HepG2 (cell line): ENCODE data around the gene PTK7. TPM values are rescaled to one million over a fixed set of nuclear protein-coding genes. Genes with fewer than 3 reads are reported as not detected.

Experiments
- MAFK ChIP-seq, 2 experiments: IDR thresholded peaks in 1 of 2; conservative IDR thresholded peaks in 1 of 2; 2 replicates each; pipeline ENCODE4 v1.6.1; 2011; ENCODE audit warnings: improper control_type of control experiment in 2 of 2, low read length in 2 of 2
- MTA1 ChIP-seq: sonication (generic); formaldehyde crosslinking; IDR thresholded peaks from 2 replicates; pipeline ENCODE4 v1.4.0; 2020; ENCODE audit warnings: missing genetic modification reagents, mild to moderate bottlenecking, borderline replicate concordance
- SIX4 ChIP-seq: sonication (generic); formaldehyde crosslinking; IDR thresholded peaks from 2 replicates; pipeline ENCODE4 v1.4.0; 2020; ENCODE audit warnings: missing genetic modification reagents
- ZBTB8A ChIP-seq: sonication (generic); formaldehyde crosslinking; IDR thresholded peaks from 2 replicates; pipeline ENCODE4 v1.4.0; 2020; ENCODE audit warnings: mild to moderate bottlenecking, low read depth, missing genetic modification reagents, borderline replicate concordance
- ZNF256 ChIP-seq: sonication (generic); formaldehyde crosslinking; conservative IDR thresholded peaks from 2 replicates; pipeline ENCODE4 v1.4.0; 2020; ENCODE audit warnings: missing genetic modification reagents
- ZNF274 ChIP-seq: sonication (generic); formaldehyde crosslinking; IDR thresholded peaks from 2 replicates; pipeline ENCODE4 v1.5.1; 2020; ENCODE audit warnings: mild to moderate bottlenecking, missing genetic modification reagents
- ZNF343 ChIP-seq: sonication (generic); formaldehyde crosslinking; IDR thresholded peaks from 2 replicates; pipeline ENCODE4 v1.4.0; 2020; ENCODE audit warnings: mild to moderate bottlenecking, missing genetic modification reagents
- ZNF367 ChIP-seq: sonication (generic); formaldehyde crosslinking; IDR thresholded peaks from 2 replicates; pipeline ENCODE4 v1.4.0; 2020; ENCODE audit warnings: missing genetic modification reagents, borderline replicate concordance
- ZNF598 ChIP-seq: sonication (generic); formaldehyde crosslinking; IDR thresholded peaks from 2 replicates; pipeline ENCODE4 v1.5.1; 2020; ENCODE audit warnings: mild to moderate bottlenecking, missing genetic modification reagents, borderline replicate concordance
- polyA plus RNA-seq, 8 experiments: library from polyadenylated mRNA; depleted of rRNA in 3 of 8; stranded (reverse) in 7 of 8; unstranded in 1 of 8; fragments of >200 nt; fragmentation: Illumina TruSeq in 4 of 8; extraction: Trizol in 4 of 8; gene quantifications; 2 replicates each; pipeline versions ENCODE4 v1.2.1 to v1.2.3, GENCODE V29; 2011 to 2016; ENCODE audit warnings: low read depth in 4 of 8, missing spikeins in 1 of 8, mixed read lengths in 1 of 8; ENCODE audit not compliant: insufficient read depth in 1 of 8
- total RNA-seq, 5 experiments: library from RNA; depleted of rRNA; stranded (reverse); fragments of >200 nt; fragmentation: Illumina TruSeq; extraction: Trizol; gene quantifications; 2 replicates each; pipeline ENCODE4 v1.2.3, GENCODE V29; 2016; ENCODE audit warnings: low read depth in 1 of 5
- TF ChIP-seq, protein P1 (sequence below): sonication (generic); formaldehyde crosslinking; IDR thresholded peaks from 2 replicates; pipeline ENCODE4 v1.4.0; 2020; ENCODE audit warnings: low read depth, mild to moderate bottlenecking, missing genetic modification reagents
- TF ChIP-seq, protein P2 (sequence below): sonication (generic); formaldehyde crosslinking; IDR thresholded peaks from 2 replicates; pipeline ENCODE4 v1.4.0; 2020; ENCODE audit warnings: missing genetic modification reagents, borderline replicate concordance
- TF ChIP-seq, protein P3 (sequence below): sonication (generic); formaldehyde crosslinking; conservative IDR thresholded peaks from 2 replicates; pipeline ENCODE4 v1.8.0; 2022; ENCODE audit warnings: low read depth, missing genetic modification reagents
- TF ChIP-seq, protein P4 (sequence below): sonication (generic); formaldehyde crosslinking; IDR thresholded peaks from 2 replicates; pipeline ENCODE4 v1.5.0; 2020; ENCODE audit warnings: mild to moderate bottlenecking, missing genetic modification reagents
- TF ChIP-seq, protein P5 (sequence below): sonication (generic); formaldehyde crosslinking; conservative IDR thresholded peaks from 2 replicates; pipeline ENCODE4 v1.5.0; 2020; ENCODE audit warnings: missing genetic modification reagents
- TF ChIP-seq, protein P6 (sequence below): sonication (generic); formaldehyde crosslinking; IDR thresholded peaks from 2 replicates; pipeline ENCODE4 v1.4.0; 2020; ENCODE audit warnings: mild to moderate bottlenecking, missing genetic modification reagents, borderline replicate concordance

PTK7 gene
- total and polyA plus RNA-seq, 2 of the 13 experiments (the other 11 are each of a cell fraction or from before 2014, with no cell fraction given), result 98.5 to 99.8 TPM

DNA sequence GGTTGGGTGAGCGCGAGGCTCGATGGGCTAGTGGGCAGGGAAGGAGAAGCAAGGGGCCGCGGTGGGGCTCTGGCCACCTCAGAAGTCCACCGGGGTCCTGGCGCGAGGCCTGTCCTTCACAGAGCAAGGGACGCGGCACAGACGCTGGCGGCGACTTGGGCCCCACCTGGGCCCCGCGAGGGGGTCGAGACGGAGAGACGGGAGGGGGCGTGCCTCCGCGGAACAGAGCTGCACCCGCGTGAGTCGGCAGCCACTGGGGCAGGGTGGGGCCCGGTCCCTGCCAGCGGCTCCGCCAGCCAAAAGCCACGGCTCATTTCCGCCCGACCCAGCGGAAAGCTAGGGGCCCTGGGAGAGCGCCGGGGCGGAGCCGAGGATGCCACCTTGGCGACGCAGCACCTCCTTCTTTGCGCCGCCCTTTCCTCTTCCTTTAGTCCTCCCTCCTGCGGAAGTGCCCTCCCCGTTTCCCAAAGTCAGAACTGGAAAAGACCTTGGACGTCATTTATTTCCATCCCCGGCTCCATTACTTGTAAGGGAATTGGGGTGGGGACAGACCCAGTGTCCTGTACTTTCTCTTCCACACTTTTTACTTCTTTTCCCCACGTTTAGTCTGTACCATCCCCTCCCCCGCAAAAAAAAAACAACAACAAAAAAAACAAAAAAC, 22.4 kb upstream of the PTK7 start, which contains the start of gene CUL7 (continued):
- TF ChIP-seq, protein P1, sequence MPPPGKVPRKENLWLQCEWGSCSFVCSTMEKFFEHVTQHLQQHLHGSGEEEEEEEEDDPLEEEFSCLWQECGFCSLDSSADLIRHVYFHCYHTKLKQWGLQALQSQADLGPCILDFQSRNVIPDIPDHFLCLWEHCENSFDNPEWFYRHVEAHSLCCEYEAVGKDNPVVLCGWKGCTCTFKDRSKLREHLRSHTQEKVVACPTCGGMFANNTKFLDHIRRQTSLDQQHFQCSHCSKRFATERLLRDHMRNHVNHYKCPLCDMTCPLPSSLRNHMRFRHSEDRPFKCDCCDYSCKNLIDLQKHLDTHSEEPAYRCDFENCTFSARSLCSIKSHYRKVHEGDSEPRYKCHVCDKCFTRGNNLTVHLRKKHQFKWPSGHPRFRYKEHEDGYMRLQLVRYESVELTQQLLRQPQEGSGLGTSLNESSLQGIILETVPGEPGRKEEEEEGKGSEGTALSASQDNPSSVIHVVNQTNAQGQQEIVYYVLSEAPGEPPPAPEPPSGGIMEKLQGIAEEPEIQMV (CRISPR knock-in tag), result peak; percentile 92
- TF ChIP-seq ZNF367 (CRISPR knock-in tag), result no peak
- TF ChIP-seq, protein P2, sequence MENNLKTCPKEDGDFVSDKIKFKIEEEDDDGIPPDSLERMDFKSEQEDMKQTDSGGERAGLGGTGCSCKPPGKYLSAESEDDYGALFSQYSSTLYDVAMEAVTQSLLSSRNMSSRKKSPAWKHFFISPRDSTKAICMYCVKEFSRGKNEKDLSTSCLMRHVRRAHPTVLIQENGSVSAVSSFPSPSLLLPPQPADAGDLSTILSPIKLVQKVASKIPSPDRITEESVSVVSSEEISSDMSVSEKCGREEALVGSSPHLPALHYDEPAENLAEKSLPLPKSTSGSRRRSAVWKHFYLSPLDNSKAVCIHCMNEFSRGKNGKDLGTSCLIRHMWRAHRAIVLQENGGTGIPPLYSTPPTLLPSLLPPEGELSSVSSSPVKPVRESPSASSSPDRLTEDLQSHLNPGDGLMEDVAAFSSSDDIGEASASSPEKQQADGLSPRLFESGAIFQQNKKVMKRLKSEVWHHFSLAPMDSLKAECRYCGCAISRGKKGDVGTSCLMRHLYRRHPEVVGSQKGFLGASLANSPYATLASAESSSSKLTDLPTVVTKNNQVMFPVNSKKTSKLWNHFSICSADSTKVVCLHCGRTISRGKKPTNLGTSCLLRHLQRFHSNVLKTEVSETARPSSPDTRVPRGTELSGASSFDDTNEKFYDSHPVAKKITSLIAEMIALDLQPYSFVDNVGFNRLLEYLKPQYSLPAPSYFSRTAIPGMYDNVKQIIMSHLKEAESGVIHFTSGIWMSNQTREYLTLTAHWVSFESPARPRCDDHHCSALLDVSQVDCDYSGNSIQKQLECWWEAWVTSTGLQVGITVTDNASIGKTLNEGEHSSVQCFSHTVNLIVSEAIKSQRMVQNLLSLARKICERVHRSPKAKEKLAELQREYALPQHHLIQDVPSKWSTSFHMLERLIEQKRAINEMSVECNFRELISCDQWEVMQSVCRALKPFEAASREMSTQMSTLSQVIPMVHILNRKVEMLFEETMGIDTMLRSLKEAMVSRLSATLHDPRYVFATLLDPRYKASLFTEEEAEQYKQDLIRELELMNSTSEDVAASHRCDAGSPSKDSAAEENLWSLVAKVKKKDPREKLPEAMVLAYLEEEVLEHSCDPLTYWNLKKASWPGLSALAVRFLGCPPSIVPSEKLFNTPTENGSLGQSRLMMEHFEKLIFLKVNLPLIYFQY (CRISPR knock-in tag), result peak; percentile 96
- no peak for TF ChIP-seq ZNF256 (CRISPR knock-in tag)
- peak; percentile 47; the same call in 1 of the 2 replicates for TF ChIP-seq ZBTB8A (CRISPR knock-in tag)
- peak; percentile 94 for TF ChIP-seq ZNF274 (CRISPR knock-in tag)
- peak; percentile 84 for TF ChIP-seq SIX4
- TF ChIP-seq, protein P3, sequence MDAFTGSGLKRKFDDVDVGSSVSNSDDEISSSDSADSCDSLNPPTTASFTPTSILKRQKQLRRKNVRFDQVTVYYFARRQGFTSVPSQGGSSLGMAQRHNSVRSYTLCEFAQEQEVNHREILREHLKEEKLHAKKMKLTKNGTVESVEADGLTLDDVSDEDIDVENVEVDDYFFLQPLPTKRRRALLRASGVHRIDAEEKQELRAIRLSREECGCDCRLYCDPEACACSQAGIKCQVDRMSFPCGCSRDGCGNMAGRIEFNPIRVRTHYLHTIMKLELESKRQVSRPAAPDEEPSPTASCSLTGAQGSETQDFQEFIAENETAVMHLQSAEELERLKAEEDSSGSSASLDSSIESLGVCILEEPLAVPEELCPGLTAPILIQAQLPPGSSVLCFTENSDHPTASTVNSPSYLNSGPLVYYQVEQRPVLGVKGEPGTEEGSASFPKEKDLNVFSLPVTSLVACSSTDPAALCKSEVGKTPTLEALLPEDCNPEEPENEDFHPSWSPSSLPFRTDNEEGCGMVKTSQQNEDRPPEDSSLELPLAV, result no peak
- TF ChIP-seq, protein P4, sequence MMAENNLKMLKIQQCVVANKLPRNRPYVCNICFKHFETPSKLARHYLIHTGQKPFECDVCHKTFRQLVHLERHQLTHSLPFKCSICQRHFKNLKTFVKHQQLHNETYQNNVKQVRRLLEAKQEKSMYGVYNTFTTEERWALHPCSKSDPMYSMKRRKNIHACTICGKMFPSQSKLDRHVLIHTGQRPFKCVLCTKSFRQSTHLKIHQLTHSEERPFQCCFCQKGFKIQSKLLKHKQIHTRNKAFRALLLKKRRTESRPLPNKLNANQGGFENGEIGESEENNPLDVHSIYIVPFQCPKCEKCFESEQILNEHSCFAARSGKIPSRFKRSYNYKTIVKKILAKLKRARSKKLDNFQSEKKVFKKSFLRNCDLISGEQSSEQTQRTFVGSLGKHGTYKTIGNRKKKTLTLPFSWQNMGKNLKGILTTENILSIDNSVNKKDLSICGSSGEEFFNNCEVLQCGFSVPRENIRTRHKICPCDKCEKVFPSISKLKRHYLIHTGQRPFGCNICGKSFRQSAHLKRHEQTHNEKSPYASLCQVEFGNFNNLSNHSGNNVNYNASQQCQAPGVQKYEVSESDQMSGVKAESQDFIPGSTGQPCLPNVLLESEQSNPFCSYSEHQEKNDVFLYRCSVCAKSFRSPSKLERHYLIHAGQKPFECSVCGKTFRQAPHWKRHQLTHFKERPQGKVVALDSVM (CRISPR knock-in tag), result peak; percentile 72
- peak; percentile 23; the same call in 1 of the 2 replicates for TF ChIP-seq ZNF598 (CRISPR knock-in tag)
- TF ChIP-seq, protein P5, sequence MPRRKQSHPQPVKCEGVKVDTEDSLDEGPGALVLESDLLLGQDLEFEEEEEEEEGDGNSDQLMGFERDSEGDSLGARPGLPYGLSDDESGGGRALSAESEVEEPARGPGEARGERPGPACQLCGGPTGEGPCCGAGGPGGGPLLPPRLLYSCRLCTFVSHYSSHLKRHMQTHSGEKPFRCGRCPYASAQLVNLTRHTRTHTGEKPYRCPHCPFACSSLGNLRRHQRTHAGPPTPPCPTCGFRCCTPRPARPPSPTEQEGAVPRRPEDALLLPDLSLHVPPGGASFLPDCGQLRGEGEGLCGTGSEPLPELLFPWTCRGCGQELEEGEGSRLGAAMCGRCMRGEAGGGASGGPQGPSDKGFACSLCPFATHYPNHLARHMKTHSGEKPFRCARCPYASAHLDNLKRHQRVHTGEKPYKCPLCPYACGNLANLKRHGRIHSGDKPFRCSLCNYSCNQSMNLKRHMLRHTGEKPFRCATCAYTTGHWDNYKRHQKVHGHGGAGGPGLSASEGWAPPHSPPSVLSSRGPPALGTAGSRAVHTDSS (CRISPR knock-in tag), result no peak
- TF ChIP-seq MTA1 (CRISPR knock-in tag), result peak; percentile 87
- no peak for TF ChIP-seq MAFK (conservative IDR thresholded peaks at IDR 0.05 in 1 of 2, IDR thresholded peaks at IDR 0.05 in 1 of 2; ENCODE audit: low read length in 2 of 2)
- TF ChIP-seq, protein P6, sequence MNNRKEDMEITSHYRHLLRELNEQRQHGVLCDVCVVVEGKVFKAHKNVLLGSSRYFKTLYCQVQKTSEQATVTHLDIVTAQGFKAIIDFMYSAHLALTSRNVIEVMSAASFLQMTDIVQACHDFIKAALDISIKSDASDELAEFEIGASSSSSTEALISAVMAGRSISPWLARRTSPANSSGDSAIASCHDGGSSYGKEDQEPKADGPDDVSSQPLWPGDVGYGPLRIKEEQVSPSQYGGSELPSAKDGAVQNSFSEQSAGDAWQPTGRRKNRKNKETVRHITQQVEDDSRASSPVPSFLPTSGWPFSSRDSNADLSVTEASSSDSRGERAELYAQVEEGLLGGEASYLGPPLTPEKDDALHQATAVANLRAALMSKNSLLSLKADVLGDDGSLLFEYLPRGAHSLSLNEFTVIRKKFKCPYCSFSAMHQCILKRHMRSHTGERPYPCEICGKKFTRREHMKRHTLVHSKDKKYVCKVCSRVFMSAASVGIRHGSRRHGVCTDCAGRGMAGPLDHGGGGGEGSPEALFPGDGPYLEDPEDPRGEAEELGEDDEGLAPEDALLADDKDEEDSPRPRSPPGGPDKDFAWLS, result no peak; the same call in 1 of the 2 replicates
- peak; percentile 81 for TF ChIP-seq ZNF343
